Stomach smooth muscle (tissue), 2 donors: ENCODE results near the gene MED6.

Source experiments
- H3K27ac ChIP-seq: one replicate; pipeline ENCODE4 v1.7.0; 2013; ENCODE audit warnings: mild to moderate bottlenecking, low read length, inconsistent platforms
- H3K27me3 ChIP-seq, 2 donors: one replicate each; pipeline ENCODE4 v1.7.0; 2013; ENCODE audit warnings: low read length in 2 of 2; ENCODE audit not compliant: insufficient read depth in 2 of 2, control insufficient read depth in 1 of 2
- H3K36me3 ChIP-seq, 2 donors: one replicate each; pipeline ENCODE4 v1.7.0; 2013; ENCODE audit warnings: low read length in 2 of 2; ENCODE audit not compliant: control insufficient read depth in 2 of 2, insufficient read depth in 2 of 2
- H3K4me1 ChIP-seq: one replicate; pipeline ENCODE4 v1.7.0; 2013; ENCODE audit warnings: low read length; ENCODE audit not compliant: control insufficient read depth, insufficient read depth
- H3K4me3 ChIP-seq, 2 donors: one replicate each; pipeline ENCODE4 v1.7.0; 2013; ENCODE audit warnings: low read length in 2 of 2
- H3K9ac ChIP-seq, 2 donors: one replicate each; pipeline ENCODE4 v1.7.0; 2013; ENCODE audit warnings: low read length in 2 of 2, mild to moderate bottlenecking in 1 of 2
- H3K9me3 ChIP-seq, 2 donors: one replicate each; pipeline ENCODE4 v1.7.0; 2013; ENCODE audit warnings: low read length in 2 of 2; ENCODE audit not compliant: control insufficient read depth in 2 of 2
- donor health status: healthy.
- donor health status: Pancreatic carcinoma.

Gene MED6

GRCh38 chr14:70558356-70558755, 42.1 kb downstream of the MED6 start:
- H3K9ac ChIP-seq: no peak overlapping the region
- no peak overlapping the region for H3K4me3 ChIP-seq
- peaks cover 11 to 14% of the 10 kb centered on the region in 2 donors for H3K36me3 ChIP-seq

GRCh38 chr14:70555890-70556289, 44.6 kb downstream of the MED6 start:
- Histone ChIP-seq H3K4me1 (no peaks in the 10 kb centered on the region), H3K9me3 (no peaks in the 10 kb centered on the region), H3K4me3 (peak overlapping the region in 1 of 2 donors; percentile 61), H3K27me3 (no peaks in the 10 kb centered on the region), H3K36me3 (peaks cover 0 to 3% of the 10 kb centered on the region in 2 donors), H3K9ac (no peak overlapping the region), H3K27ac (no peak overlapping the region)

More at GRCh38 chr14:70558356-70558755, 42.1 kb downstream of the MED6 start:
- Histone ChIP-seq H3K4me1 (no peaks in the 10 kb centered on the region), H3K27me3 (no peaks in the 10 kb centered on the region), H3K27ac (no peak overlapping the region), H3K9me3 (no peaks in the 10 kb centered on the region)

- Histone ChIP-seq H3K27ac (no peak overlapping the region), H3K27me3 (no peaks in the 10 kb centered on the region), H3K4me1 (no peaks in the 10 kb centered on the region), H3K4me3 (no peak overlapping the region), H3K9ac (no peak overlapping the region), H3K36me3 (peaks cover 4 to 7% of the 10 kb centered on the region in 2 donors), H3K9me3 (peaks cover 0 to 6% of the 10 kb centered on the region in 2 donors)
Observed at GRCh38 chr14:70538087-70538486, 62.4 kb downstream of the MED6 start.

- H3K9ac ChIP-seq: no peak overlapping the region
- no peak overlapping the region for H3K27ac ChIP-seq
- H3K4me1 ChIP-seq: no peaks in the 10 kb centered on the region
- H3K36me3 ChIP-seq: peaks cover 4 to 7% of the 10 kb centered on the region in 2 donors
- no peaks in the 10 kb centered on the region for H3K27me3 ChIP-seq
- H3K4me3 ChIP-seq: no peak overlapping the region
- peaks cover 0 to 6% of the 10 kb centered on the region in 2 donors for H3K9me3 ChIP-seq
Observed at GRCh38 chr14:70536830-70537229, 63.6 kb downstream of the MED6 start.

- H3K4me1 ChIP-seq: no peaks in the 10 kb centered on the region
- no peaks in the 10 kb centered on the region for H3K27me3 ChIP-seq
Observed at GRCh38 chr14:70534904-70535303, 65.6 kb downstream of the MED6 start, which contains the start of gene ADAM20. TSS of gene ADAM20 (minus strand) at chr14:70535004. CDS start at chr14:70524757, 10,247 bp downstream.

More at GRCh38 chr14:70534904-70535303, 65.6 kb downstream of the MED6 start, which contains the start of gene ADAM20:
- Histone ChIP-seq H3K4me3 (no peak within 1 kb of the TSS), H3K9me3 (peaks cover 0 to 6% of the 10 kb centered on the region in 2 donors), H3K27ac (no peak within 1 kb of the TSS), H3K9ac (no peak within 1 kb of the TSS), H3K36me3 (peaks cover 4 to 7% of the 10 kb centered on the region in 2 donors)
